OCI-LY3 (cell line): ENCODE measurements around the gene CALY.

Experiments
- EZH2phosphoT487 ChIP-seq: fragments of 200-600 bp; shearing (Covaris generic); IDR thresholded peaks from 2 replicates; pipeline ENCODE4 v1.6.1; 2018; ENCODE audit warnings: antibody characterized with exemption, mixed run types, low read depth
- TF ChIP-seq, protein P1 (sequence below): fragments of 200-600, 300-600 bp; sonication (generic); IDR thresholded peaks from 2 replicates; pipeline ENCODE4 v1.5.1; 2014; ENCODE audit warnings: antibody characterized with exemption, low read length, low read depth

GRCh38 chr10:133274751-133275683 lies 61.7 kb downstream of the CALY start:
- TF ChIP-seq, protein P1, sequence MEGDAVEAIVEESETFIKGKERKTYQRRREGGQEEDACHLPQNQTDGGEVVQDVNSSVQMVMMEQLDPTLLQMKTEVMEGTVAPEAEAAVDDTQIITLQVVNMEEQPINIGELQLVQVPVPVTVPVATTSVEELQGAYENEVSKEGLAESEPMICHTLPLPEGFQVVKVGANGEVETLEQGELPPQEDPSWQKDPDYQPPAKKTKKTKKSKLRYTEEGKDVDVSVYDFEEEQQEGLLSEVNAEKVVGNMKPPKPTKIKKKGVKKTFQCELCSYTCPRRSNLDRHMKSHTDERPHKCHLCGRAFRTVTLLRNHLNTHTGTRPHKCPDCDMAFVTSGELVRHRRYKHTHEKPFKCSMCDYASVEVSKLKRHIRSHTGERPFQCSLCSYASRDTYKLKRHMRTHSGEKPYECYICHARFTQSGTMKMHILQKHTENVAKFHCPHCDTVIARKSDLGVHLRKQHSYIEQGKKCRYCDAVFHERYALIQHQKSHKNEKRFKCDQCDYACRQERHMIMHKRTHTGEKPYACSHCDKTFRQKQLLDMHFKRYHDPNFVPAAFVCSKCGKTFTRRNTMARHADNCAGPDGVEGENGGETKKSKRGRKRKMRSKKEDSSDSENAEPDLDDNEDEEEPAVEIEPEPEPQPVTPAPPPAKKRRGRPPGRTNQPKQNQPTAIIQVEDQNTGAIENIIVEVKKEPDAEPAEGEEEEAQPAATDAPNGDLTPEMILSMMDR, result no peak
- no peak for TF ChIP-seq EZH2phosphoT487
